Activated B cell treated with CpG ODN at 0.5 μM for 24 hours (primary cell): ENCODE measurements around the gene IKZF4. TPM values are rescaled to one million over a fixed set of nuclear protein-coding genes. Genes with fewer than 3 reads are reported as not detected.
"Not testable (repeated sequence)": the region's sequence is repeated elsewhere in the genome, so short reads cannot be mapped to it uniquely, and the experiment has no call there.

Experiments
- ATAC-seq: fragments of 200-7000 bp; cut with Tn5 transposase; one replicate; pipeline ENCODE4 v1.10.0; 2021; ENCODE audit warnings: low read depth, mild to moderate bottlenecking, moderate library complexity
- CTCF ChIA-PET: fragments of 350-600 bp; sonication (Branson Sonifier 250); formaldehyde crosslinking; loops from one replicate; lab custom pipeline; 2021; ENCODE audit warnings: antibody characterized with exemption; lab: Charles Lee
- POLR2A ChIA-PET: fragments of 350-600 bp; sonication (Branson Sonifier 250); formaldehyde crosslinking; loops from one replicate; lab custom pipeline; 2021; ENCODE audit warnings: antibody characterized with exemption; lab: Charles Lee
- DNase-seq: peaks from one replicate; pipeline ENCODE4 v3.0.0; 2022
- H3K27ac Mint-ChIP-seq: one replicate; pipeline ENCODE4 v1.8.0; 2020; ENCODE audit warnings: mixed read lengths
- H3K27me3 Mint-ChIP-seq: one replicate; pipeline ENCODE4 v1.8.0; 2021; ENCODE audit warnings: mixed read lengths
- H3K36me3 Mint-ChIP-seq: one replicate; pipeline ENCODE4 v1.8.0; 2021; ENCODE audit warnings: low read depth, mixed read lengths
- H3K4me1 Mint-ChIP-seq: one replicate; pipeline ENCODE4 v1.8.0; 2021; ENCODE audit warnings: mixed read lengths
- H3K4me3 Mint-ChIP-seq: one replicate; pipeline ENCODE4 v1.8.0; 2020; ENCODE audit warnings: mild to moderate bottlenecking, mixed read lengths
- H3K9me3 Mint-ChIP-seq: one replicate; pipeline ENCODE4 v1.8.0; 2020; ENCODE audit warnings: mixed read lengths
- intact Hi-C: fragments of 100-400 bp; cut with micrococcal nuclease; formaldehyde crosslinking; loops from one replicate; pipeline ENCODE4 v1.15.1; 2024
- total RNA-seq: library from RNA; stranded (reverse); gene quantifications from 2 replicates; pipeline ENCODE4 v1.2.3, GENCODE V29; 2022
- TF ChIP-seq, protein P1 (sequence below): fragments of 200-600 bp; IDR thresholded peaks from one replicate; pipeline ENCODE4 v1.8.0; 2022; ENCODE audit warnings: antibody characterized with exemption, mild to moderate bottlenecking

Gene IKZF4
- total RNA-seq, 1 donor from 2014 or later: 6.4 TPM

DNA sequence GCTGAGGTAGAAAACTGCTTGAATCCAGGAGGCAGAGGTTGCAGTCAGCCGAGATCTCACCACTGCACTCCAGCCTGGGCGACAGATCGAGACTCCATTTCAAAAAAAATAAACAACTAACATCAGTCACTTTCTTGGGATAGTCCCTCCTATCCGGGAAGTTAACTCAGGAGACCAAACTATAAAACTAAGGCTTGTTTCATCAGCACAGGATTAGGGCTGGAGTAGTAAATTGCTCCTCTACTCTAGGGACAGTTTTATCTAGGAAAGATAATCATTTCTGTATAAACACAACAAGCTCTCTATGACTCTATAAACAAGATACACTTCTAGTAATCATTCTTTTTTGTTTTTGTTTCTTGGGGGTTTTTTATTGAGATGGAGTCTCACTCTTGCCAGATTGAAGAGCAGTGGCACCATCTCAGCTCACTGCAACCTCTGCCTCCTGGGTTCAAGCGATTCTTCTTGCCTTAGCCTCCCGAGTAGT lies 32.6 kb downstream of the IKZF4 start:
- Mint-ChIP-seq H3K4me1 (no peaks in the 10 kb centered on the region), H3K27ac (no peak overlapping the region), H3K4me3 (no peak overlapping the region), H3K27me3 (no peaks in the 10 kb centered on the region), H3K36me3 (no peaks in the 10 kb centered on the region), H3K9me3 (no peaks in the 10 kb centered on the region)
- ChIA-PET POLR2A (interaction anchor here (0.6 kb wide), 1 partner anchor 123 kb away, joined by 3 read pairs; no protein-coding TSS in a partner anchor), CTCF (interaction anchor here (0.7 kb wide), 1 partner anchor 699 kb away, joined by 5 read pairs; no protein-coding TSS in a partner anchor)
- ATAC-seq: no peak
- TF ChIP-seq, protein P1, sequence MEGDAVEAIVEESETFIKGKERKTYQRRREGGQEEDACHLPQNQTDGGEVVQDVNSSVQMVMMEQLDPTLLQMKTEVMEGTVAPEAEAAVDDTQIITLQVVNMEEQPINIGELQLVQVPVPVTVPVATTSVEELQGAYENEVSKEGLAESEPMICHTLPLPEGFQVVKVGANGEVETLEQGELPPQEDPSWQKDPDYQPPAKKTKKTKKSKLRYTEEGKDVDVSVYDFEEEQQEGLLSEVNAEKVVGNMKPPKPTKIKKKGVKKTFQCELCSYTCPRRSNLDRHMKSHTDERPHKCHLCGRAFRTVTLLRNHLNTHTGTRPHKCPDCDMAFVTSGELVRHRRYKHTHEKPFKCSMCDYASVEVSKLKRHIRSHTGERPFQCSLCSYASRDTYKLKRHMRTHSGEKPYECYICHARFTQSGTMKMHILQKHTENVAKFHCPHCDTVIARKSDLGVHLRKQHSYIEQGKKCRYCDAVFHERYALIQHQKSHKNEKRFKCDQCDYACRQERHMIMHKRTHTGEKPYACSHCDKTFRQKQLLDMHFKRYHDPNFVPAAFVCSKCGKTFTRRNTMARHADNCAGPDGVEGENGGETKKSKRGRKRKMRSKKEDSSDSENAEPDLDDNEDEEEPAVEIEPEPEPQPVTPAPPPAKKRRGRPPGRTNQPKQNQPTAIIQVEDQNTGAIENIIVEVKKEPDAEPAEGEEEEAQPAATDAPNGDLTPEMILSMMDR: no peak
- intact Hi-C loops: no loop called here
- DNase-seq: no peak

DNA sequence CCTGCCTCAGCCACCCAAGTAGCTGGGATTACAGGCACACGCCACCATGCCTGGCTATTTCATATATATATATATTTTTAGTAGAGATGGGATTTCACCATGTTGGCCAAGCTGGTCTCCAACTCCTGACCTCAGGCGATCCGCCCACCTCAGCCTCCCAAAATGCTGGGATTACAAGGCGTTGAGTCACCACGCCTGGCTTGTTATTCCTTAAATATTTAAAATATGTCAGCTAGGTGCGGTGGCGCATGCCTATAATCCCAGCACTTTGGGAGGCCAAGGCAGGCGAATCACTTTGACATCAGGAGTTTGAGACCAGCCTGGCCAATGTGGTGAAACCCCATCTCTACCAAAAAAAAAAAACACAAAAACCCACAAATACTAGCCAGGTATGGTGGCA lies 39.1 kb downstream of the IKZF4 start:
- ATAC-seq, H3K36me3 Mint-ChIP-seq, intact Hi-C loops, H3K4me1 Mint-ChIP-seq, H3K27ac Mint-ChIP-seq, DNase-seq, H3K27me3 Mint-ChIP-seq, CTCF ChIA-PET, H3K4me3 Mint-ChIP-seq, H3K9me3 Mint-ChIP-seq: not testable (repeated sequence)
- POLR2A ChIA-PET: interaction anchor here (1.0 kb wide), 1 partner anchor 44 kb away, joined by 3 read pairs; the partner anchor contains the start of gene PA2G4

DNA sequence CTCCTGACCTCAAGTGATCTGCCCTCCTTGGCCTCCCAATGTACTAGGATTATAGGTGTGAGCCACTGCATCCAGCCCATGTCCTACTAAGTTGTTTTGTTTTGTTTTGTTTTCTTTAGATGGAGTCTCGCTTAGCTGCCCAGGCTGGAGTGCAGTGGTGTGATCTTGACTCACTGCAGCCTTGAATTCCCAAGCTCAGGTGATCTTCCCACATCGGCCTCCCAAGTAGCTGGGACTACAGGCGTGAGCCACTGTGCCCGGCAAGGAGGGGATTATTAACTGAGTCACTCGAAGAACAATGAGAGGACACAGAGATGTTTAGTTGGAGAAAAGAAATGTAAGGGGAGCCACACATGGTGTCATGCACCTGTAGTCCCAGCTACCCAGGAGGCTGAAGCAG lies 41.1 kb downstream of the IKZF4 start:
- Mint-ChIP-seq H3K27ac (no peak overlapping the region), H3K9me3 (no peaks in the 10 kb centered on the region)

DNA sequence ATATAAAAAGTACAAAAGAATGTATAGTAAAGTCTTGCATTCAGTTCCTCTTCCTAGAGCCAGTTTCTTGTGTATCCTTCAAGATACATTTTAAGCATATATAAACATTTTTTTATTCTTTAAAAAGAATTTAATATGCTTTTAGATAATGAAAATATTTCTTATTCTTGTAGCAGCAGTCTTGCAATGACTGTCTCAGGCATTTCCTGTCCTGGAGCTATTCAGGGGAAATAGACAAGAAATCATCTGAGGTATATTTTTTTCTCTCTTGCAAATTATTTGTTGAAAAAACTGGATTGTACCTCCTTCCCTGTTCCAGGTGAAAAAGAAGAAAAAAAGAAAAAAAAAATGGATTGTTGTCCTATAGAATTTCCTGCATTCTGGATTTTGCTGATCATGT lies 42.2 kb downstream of the IKZF4 start:
- Mint-ChIP-seq H3K27me3 (no peaks in the 10 kb centered on the region), H3K27ac (no peak overlapping the region), H3K4me3 (no peak overlapping the region), H3K36me3 (no peaks in the 10 kb centered on the region), H3K9me3 (no peaks in the 10 kb centered on the region), H3K4me1 (no peaks in the 10 kb centered on the region)
- ATAC-seq (no peak), DNase-seq (no peak)
- intact Hi-C loops: no loop called here
- TF ChIP-seq, protein P1: no peak
- POLR2A ChIA-PET: no interaction called here
- CTCF ChIA-PET: no interaction called here

More for the DNA sequence above, 41.1 kb downstream of the IKZF4 start:
- Mint-ChIP-seq H3K4me3 (no peak overlapping the region), H3K4me1 (no peaks in the 10 kb centered on the region), H3K36me3 (no peaks in the 10 kb centered on the region), H3K27me3 (no peaks in the 10 kb centered on the region)
- POLR2A ChIA-PET: no interaction called here
- no peak for ATAC-seq
- CTCF ChIA-PET: no interaction called here
- no peak for DNase-seq
- TF ChIP-seq, protein P1: no peak
- intact Hi-C loops: no loop called here

DNA sequence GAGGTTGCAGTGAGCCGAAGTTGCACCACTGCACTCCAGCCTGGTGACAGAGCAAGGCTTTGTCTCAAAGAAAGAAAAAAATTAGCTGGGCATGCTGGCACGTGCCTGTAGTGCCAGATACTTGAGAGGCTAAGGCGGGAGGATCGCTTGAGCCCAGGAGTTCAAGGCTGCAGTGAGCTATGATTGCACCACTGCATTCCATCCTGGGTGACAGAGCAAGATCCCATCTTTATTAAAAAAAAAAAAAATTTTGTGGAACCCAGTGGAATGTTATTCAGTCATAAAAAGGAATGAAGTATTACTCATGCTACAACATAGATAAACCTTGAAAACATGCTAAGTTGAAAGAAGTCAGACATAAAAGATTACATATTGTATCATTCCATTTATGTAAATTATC lies 50.8 kb downstream of the IKZF4 start:
- Mint-ChIP-seq H3K4me1 (no peaks in the 10 kb centered on the region), H3K27me3 (peaks cover 3% of the 10 kb centered on the region), H3K9me3 (no peaks in the 10 kb centered on the region), H3K4me3 (no peak overlapping the region), H3K36me3 (no peaks in the 10 kb centered on the region), H3K27ac (no peak overlapping the region)
- TF ChIP-seq, protein P1: no peak
- DNase-seq: no peak
- intact Hi-C loops: no loop called here
- ChIA-PET CTCF (interaction anchor here (0.6 kb wide), 1 partner anchor 13 kb away, joined by 3 read pairs; no protein-coding TSS in a partner anchor), POLR2A (no interaction called here)
- ATAC-seq: no peak

DNA sequence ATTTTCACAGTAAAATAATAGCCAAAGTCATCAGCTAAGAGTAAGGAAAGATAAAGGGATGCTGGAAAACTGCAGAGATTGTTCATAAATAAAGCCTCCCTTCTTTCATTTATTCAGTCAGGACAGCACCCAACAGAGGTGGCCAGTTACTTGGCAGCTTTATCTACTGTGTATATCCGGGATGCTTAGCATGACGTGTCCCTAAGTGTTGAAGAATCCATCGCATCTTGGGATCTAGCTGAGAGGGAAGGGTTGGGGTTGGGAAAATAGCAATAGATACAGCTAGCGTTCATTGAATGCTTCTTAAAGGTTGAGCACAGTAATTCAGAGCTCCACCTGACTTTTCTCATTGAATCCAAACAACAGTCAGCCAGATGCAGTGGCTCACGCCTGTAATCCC lies 53.6 kb downstream of the IKZF4 start:
- no peak overlapping the region for H3K27ac Mint-ChIP-seq
- H3K9me3 Mint-ChIP-seq: no peaks in the 10 kb centered on the region
- ATAC-seq (no peak), DNase-seq (no peak)
- H3K36me3 Mint-ChIP-seq: no peaks in the 10 kb centered on the region
- H3K4me1 Mint-ChIP-seq: peaks cover 4% of the 10 kb centered on the region
- ChIA-PET POLR2A (no interaction called here), CTCF (no interaction called here)
- intact Hi-C loops: no loop called here
- TF ChIP-seq, protein P1: no peak
- no peak overlapping the region for H3K4me3 Mint-ChIP-seq
- H3K27me3 Mint-ChIP-seq: peaks cover 3% of the 10 kb centered on the region

DNA sequence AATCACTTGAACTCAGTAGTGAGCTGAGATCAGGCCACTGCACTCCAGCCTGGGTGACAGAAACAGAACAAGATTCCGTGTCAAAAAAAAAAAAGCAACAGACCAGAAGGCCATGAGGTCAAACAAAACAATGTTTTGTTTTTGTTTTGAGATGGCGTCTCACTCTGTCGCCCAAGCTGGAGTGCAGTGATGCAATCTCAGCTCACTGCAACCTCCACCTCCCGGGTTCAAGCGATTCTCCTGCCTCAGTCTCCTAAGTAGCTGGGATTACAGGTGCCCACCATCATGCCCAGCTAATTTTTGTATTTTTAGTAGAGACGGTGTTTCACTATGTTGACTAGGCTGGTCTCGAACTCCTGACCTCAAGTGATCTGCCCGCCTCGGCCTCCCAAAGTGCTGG lies 57.1 kb downstream of the IKZF4 start:
- ATAC-seq, H3K4me3 Mint-ChIP-seq, H3K36me3 Mint-ChIP-seq, H3K9me3 Mint-ChIP-seq, DNase-seq, H3K27ac Mint-ChIP-seq: not testable (repeated sequence)
- peaks cover 15% of the 10 kb centered on the region for H3K27me3 Mint-ChIP-seq
- ChIA-PET CTCF (interaction anchor here (0.7 kb wide), 1 partner anchor 110 kb away, joined by 3 read pairs; no protein-coding TSS in a partner anchor), POLR2A (interaction anchor here (0.7 kb wide), 1 partner anchor 21 kb away, joined by 3 read pairs; no protein-coding TSS in a partner anchor)
- peaks cover 10% of the 10 kb centered on the region for H3K4me1 Mint-ChIP-seq
- intact Hi-C loops: loop anchor here (2.0 kb wide), 1 partner anchor 31 kb away; no protein-coding TSS in a partner anchor
